Peyer's patch (tissue), 4 donors: Measurements from ENCODE around the gene GHRL. TPM values are rescaled to one million over a fixed set of nuclear protein-coding genes. Genes with fewer than 3 reads are reported as not detected.
A peak's percentile ranks its signal among the peaks of the same experiment; 100 is the strongest.

Experiments
- DNase-seq, 3 donors: peaks; one replicate each; pipeline ENCODE4 v3.0.0-alpha.2; 2017 to 2019
- H3K27ac ChIP-seq, 4 donors: fragments of 200-600 bp; sonication (generic); one replicate each; pipeline ENCODE4 v1.5.1; 2016 to 2019
- H3K27me3 ChIP-seq, 2 donors: fragments of 200-600 bp; sonication (generic); one replicate each; pipeline ENCODE4 v1.5.1; 2019
- H3K36me3 ChIP-seq, 3 donors: fragments of 200-600 bp; sonication (generic); one replicate each; pipeline ENCODE4 v1.5.1; 2016 to 2019
- H3K4me1 ChIP-seq, 4 donors: fragments of 200-600 bp; sonication (generic); one replicate each; pipeline ENCODE4 v1.5.1; 2016 to 2019
- H3K4me3 ChIP-seq, 4 donors: fragments of 200-600 bp; sonication (generic); 1 replicate in 3 of 4; 2 replicates in 1 of 4; pipeline ENCODE4 v1.5.1; 2016 to 2019; ENCODE audit warnings: mild to moderate bottlenecking in 1 of 4
- H3K9me3 ChIP-seq, 4 donors: fragments of 200-600 bp; sonication (generic); one replicate each; pipeline ENCODE4 v1.5.1; 2016 to 2019; ENCODE audit warnings: mild to moderate bottlenecking in 1 of 4
- CTCF ChIP-seq, 6 experiments: fragments of 450-650 bp in 4 of 6; fragments of 200-600 bp in 2 of 6; sonication (generic) in 1 of 6; IDR thresholded peaks; one replicate each; pipeline ENCODE4 v1.5.1; 2017 to 2019; ENCODE audit warnings: antibody characterized with exemption in 6 of 6, mild to moderate bottlenecking in 3 of 6, moderate library complexity in 1 of 6
- POLR2A ChIP-seq, 2 donors: fragments of 450-650 bp; IDR thresholded peaks; one replicate each; pipeline ENCODE4 v1.5.1; 2017; ENCODE audit warnings: antibody characterized with exemption in 2 of 2, mild to moderate bottlenecking in 2 of 2, moderate library complexity in 2 of 2
- total RNA-seq, 4 donors: library from RNA; depleted of rRNA; stranded (reverse); fragments of >200 nt; gene quantifications; one replicate each; pipeline ENCODE4 v1.1.0, GENCODE V29; 2016

The GHRL gene
- total RNA-seq, 4 donors from 2014 or later = 1.6 to 2.9 TPM; not detected in 2

- no peaks in the 10 kb centered on the region for H3K4me1 ChIP-seq
- TF ChIP-seq CTCF (IDR thresholded peaks at IDR 0.05) (no peak), POLR2A (IDR thresholded peaks at IDR 0.05) (no peak)
- no peaks in the 10 kb centered on the region for H3K27me3 ChIP-seq
- no peaks in the 10 kb centered on the region for H3K36me3 ChIP-seq
- H3K4me3 ChIP-seq = no peak overlapping the region
- no peak overlapping the region for H3K27ac ChIP-seq
- peak in 1 of 3 donors; percentile 29 for DNase-seq
- no peaks in the 10 kb centered on the region for H3K9me3 ChIP-seq
These were observed 37.6 kb upstream of the GHRL start for GRCh38 chr3:10330319-10330718.

- no peaks in the 10 kb centered on the region for H3K4me1 ChIP-seq
- no peak overlapping the region for H3K27ac ChIP-seq
- no peaks in the 10 kb centered on the region for H3K36me3 ChIP-seq
- no peaks in the 10 kb centered on the region for H3K9me3 ChIP-seq
- DNase-seq = peak in 1 of 3 donors; percentile 18
- TF ChIP-seq POLR2A (IDR thresholded peaks at IDR 0.05) = no peak
- TF ChIP-seq CTCF (IDR thresholded peaks at IDR 0.05) = no peak
- H3K4me3 ChIP-seq = no peak overlapping the region
- no peaks in the 10 kb centered on the region for H3K27me3 ChIP-seq
These were observed 36.8 kb upstream of the GHRL start for GRCh38 chr3:10329495-10330015.

GRCh38 chr3:10328460-10329071 is 35.8 kb upstream of the GHRL start:
- TF ChIP-seq CTCF (IDR thresholded peaks at IDR 0.05) (no peak), POLR2A (IDR thresholded peaks at IDR 0.05) (no peak)
- no peaks in the 10 kb centered on the region for H3K9me3 ChIP-seq

GRCh38 chr3:10327592-10327991 is 34.8 kb upstream of the GHRL start:
- no peak for TF ChIP-seq CTCF (IDR thresholded peaks at IDR 0.05)
- no peak for TF ChIP-seq POLR2A (IDR thresholded peaks at IDR 0.05)
- H3K36me3 ChIP-seq = no peaks in the 10 kb centered on the region
- no peaks in the 10 kb centered on the region for H3K4me1 ChIP-seq
- no peaks in the 10 kb centered on the region for H3K27me3 ChIP-seq
- no peak overlapping the region for H3K4me3 ChIP-seq
- H3K9me3 ChIP-seq = no peaks in the 10 kb centered on the region
- H3K27ac ChIP-seq = no peak overlapping the region
- DNase-seq = peak in 1 of 3 donors; percentile 7

More at GRCh38 chr3:10328460-10329071, 35.8 kb upstream of the GHRL start:
- H3K4me3 ChIP-seq = no peak overlapping the region
- H3K27ac ChIP-seq = no peak overlapping the region
- H3K4me1 ChIP-seq = no peaks in the 10 kb centered on the region
- no peaks in the 10 kb centered on the region for H3K36me3 ChIP-seq
- peak in 1 of 3 donors; percentile 16 for DNase-seq
- no peaks in the 10 kb centered on the region for H3K27me3 ChIP-seq

- Histone ChIP-seq H3K9me3 (no peaks in the 10 kb centered on the region), H3K4me3 (no peak overlapping the region), H3K36me3 (peaks cover 0 to 13% (median 0%) of the 10 kb centered on the region in 3 donors), H3K27me3 (no peaks in the 10 kb centered on the region), H3K4me1 (peaks cover 0 to 27% (median 4%) of the 10 kb centered on the region in 4 donors), H3K27ac (no peak overlapping the region)
- DNase-seq = no peak
- TF ChIP-seq POLR2A (IDR thresholded peaks at IDR 0.05) (no peak), CTCF (IDR thresholded peaks at IDR 0.05) (peak in 4 of 6 experiments; percentile 10 to 18 (median 14))
These were observed 29.6 kb upstream of the GHRL start for GRCh38 chr3:10322352-10322710.
